Caco-2 (cell line): ENCODE results near the gene LRMDA. TPM values are rescaled to one million over a fixed set of nuclear protein-coding genes. Genes with fewer than 3 reads are reported as not detected.

Experiments
- BruUV-seq: library from RNA; stranded (reverse); fragments of 400-500 nt; replicated peaks from 2 replicates; lab custom pipeline; 2021; lab: Mats Ljungman, UMichigan
- CTCF ChIA-PET: fragments of 300-600 bp; sonication (Branson Sonifier 250); formaldehyde crosslinking; loops from one replicate; lab custom pipeline; 2022; ENCODE audit warnings: antibody characterized with exemption; lab: Charles Lee
- POLR2A ChIA-PET: fragments of 300-600 bp; sonication (Branson Sonifier 250); formaldehyde crosslinking; loops from one replicate; lab custom pipeline; 2022; ENCODE audit warnings: antibody characterized with exemption; lab: Charles Lee
- DNase-seq, 2 experiments: peaks; one replicate each; pipeline versions ENCODE4 v3.0.0 to v3.0.0-alpha.2; 2020 to 2022
- H3K27me3 ChIP-seq: replicated peaks from 2 replicates; pipeline ENCODE4 v1.6.0; 2011; ENCODE audit warnings: low read length; ENCODE audit not compliant: control insufficient read depth, insufficient read depth
- H3K36me3 ChIP-seq: 2 replicates; pipeline ENCODE4 v1.5.1; 2011; ENCODE audit warnings: low read length; ENCODE audit not compliant: control insufficient read depth, insufficient read depth
- H3K4me1 ChIP-seq: fragments of 250-450 bp; sonication (Bioruptor Pico); 2 replicates; pipeline ENCODE4 v1.5.1; 2020; ENCODE audit warnings: mild to moderate bottlenecking
- H3K4me3 ChIP-seq: 2 replicates; pipeline ENCODE4 v1.5.1; 2011; ENCODE audit warnings: low read depth, mild to moderate bottlenecking, control low read depth, low read length
- H3K9me3 ChIP-seq: fragments of 250-450 bp; sonication (Bioruptor Pico); 2 replicates; pipeline ENCODE4 v1.5.1; 2020; ENCODE audit warnings: mild to moderate bottlenecking, moderate library complexity
- H3K27ac Mint-ChIP-seq: one replicate; pipeline ENCODE4 v1.8.0; 2022; ENCODE audit warnings: mixed read lengths; ENCODE audit not compliant: unreplicated experiment
- H3K27me3 Mint-ChIP-seq: one replicate; pipeline ENCODE4 v1.8.0; 2022; ENCODE audit warnings: mixed read lengths; ENCODE audit not compliant: insufficient read depth, unreplicated experiment
- H3K36me3 Mint-ChIP-seq: one replicate; pipeline ENCODE4 v1.8.0; 2022; ENCODE audit warnings: mild to moderate bottlenecking, mixed read lengths; ENCODE audit not compliant: insufficient read depth, unreplicated experiment
- H3K4me1 Mint-ChIP-seq: one replicate; pipeline ENCODE4 v1.8.0; 2022; ENCODE audit warnings: low read depth, mixed read lengths; ENCODE audit not compliant: unreplicated experiment
- H3K4me3 Mint-ChIP-seq: one replicate; pipeline ENCODE4 v1.8.0; 2022; ENCODE audit warnings: mild to moderate bottlenecking, moderate library complexity, mixed read lengths; ENCODE audit not compliant: unreplicated experiment
- H3K9me3 Mint-ChIP-seq: one replicate; pipeline ENCODE4 v1.8.0; 2022; ENCODE audit warnings: mixed read lengths; ENCODE audit not compliant: unreplicated experiment
- intact Hi-C: fragments of 100-400 bp; cut with micrococcal nuclease; formaldehyde crosslinking; loops from one replicate; pipeline ENCODE4 v1.10.0; 2022; ENCODE audit not compliant: unreplicated experiment
- total RNA-seq: library from RNA; stranded (reverse); gene quantifications from 2 replicates; pipeline ENCODE4 v1.2.3, GENCODE V29; 2022
- TF ChIP-seq, protein P1 (sequence below), 2 experiments: fragments of 200-600 bp in 1 of 2; IDR thresholded peaks; 1 replicate in 1 of 2; 2 replicates in 1 of 2; pipeline versions ENCODE4 v1.5.1 to v1.8.0; 2011 to 2022; ENCODE audit warnings: antibody characterized with exemption in 1 of 2, control low read depth in 1 of 2, inconsistent platforms in 1 of 2, low read depth in 1 of 2, low read length in 1 of 2, mild to moderate bottlenecking in 1 of 2, moderate library complexity in 1 of 2; ENCODE audit not compliant: insufficient read depth in 1 of 2, severe bottlenecking in 1 of 2, unreplicated experiment in 1 of 2

Gene LRMDA
- total RNA-seq, 1 experiment from 2014 or later, result 18.5 TPM

- intact Hi-C loops, result no loop called here
- peaks cover 2% of the 10 kb centered on the region; the same call in 1 of the 2 replicates for H3K36me3 ChIP-seq
- TF ChIP-seq, protein P1, sequence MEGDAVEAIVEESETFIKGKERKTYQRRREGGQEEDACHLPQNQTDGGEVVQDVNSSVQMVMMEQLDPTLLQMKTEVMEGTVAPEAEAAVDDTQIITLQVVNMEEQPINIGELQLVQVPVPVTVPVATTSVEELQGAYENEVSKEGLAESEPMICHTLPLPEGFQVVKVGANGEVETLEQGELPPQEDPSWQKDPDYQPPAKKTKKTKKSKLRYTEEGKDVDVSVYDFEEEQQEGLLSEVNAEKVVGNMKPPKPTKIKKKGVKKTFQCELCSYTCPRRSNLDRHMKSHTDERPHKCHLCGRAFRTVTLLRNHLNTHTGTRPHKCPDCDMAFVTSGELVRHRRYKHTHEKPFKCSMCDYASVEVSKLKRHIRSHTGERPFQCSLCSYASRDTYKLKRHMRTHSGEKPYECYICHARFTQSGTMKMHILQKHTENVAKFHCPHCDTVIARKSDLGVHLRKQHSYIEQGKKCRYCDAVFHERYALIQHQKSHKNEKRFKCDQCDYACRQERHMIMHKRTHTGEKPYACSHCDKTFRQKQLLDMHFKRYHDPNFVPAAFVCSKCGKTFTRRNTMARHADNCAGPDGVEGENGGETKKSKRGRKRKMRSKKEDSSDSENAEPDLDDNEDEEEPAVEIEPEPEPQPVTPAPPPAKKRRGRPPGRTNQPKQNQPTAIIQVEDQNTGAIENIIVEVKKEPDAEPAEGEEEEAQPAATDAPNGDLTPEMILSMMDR (IDR thresholded peaks at IDR 0.05; ENCODE audit: insufficient read depth in 1 of 2, low read depth in 1 of 2, low read length in 1 of 2, severe bottlenecking in 1 of 2, unreplicated experiment in 1 of 2), result no peak
- H3K4me3 ChIP-seq, result no peak overlapping the region
- H3K4me1 ChIP-seq, result peaks cover 33% of the 10 kb centered on the region
- no peaks in the 10 kb centered on the region for H3K27me3 ChIP-seq
- no peak overlapping the region for H3K4me3 Mint-ChIP-seq
- CTCF ChIA-PET, result no interaction called here
- no peaks in the 10 kb centered on the region for H3K9me3 ChIP-seq
- BruUV-seq, result no TSS peak
- H3K27me3 Mint-ChIP-seq, result no peaks in the 10 kb centered on the region
- POLR2A ChIA-PET, result no interaction called here
- no peak for DNase-seq
- peaks cover 51% of the 10 kb centered on the region for H3K4me1 Mint-ChIP-seq
- H3K36me3 Mint-ChIP-seq, result peaks cover 5% of the 10 kb centered on the region
- H3K27ac Mint-ChIP-seq, result no peak overlapping the region
- peaks cover 11% of the 10 kb centered on the region for H3K9me3 Mint-ChIP-seq
Observed at GRCh38 chr10:76333796-76334195, 902.4 kb downstream of the LRMDA start.

GRCh38 chr10:76334255-76334654, 902.8 kb downstream of the LRMDA start:
- H3K36me3 Mint-ChIP-seq, result peaks cover 5% of the 10 kb centered on the region
- peak overlapping the region; percentile 11 for H3K27ac Mint-ChIP-seq
- intact Hi-C loops, result no loop called here
- H3K9me3 ChIP-seq, result no peaks in the 10 kb centered on the region
- ChIA-PET CTCF (no interaction called here), POLR2A (no interaction called here)
- DNase-seq, result no peak
- peaks cover 32% of the 10 kb centered on the region for H3K4me1 ChIP-seq
- TF ChIP-seq, protein P1 (IDR thresholded peaks at IDR 0.05; ENCODE audit: insufficient read depth in 1 of 2, low read depth in 1 of 2, low read length in 1 of 2, severe bottlenecking in 1 of 2, unreplicated experiment in 1 of 2), result no peak
- H3K4me3 Mint-ChIP-seq, result no peak overlapping the region
- BruUV-seq, result no TSS peak
- peaks cover 2% of the 10 kb centered on the region; the same call in 1 of the 2 replicates for H3K36me3 ChIP-seq
- no peaks in the 10 kb centered on the region for H3K27me3 ChIP-seq
- H3K4me3 ChIP-seq, result no peak overlapping the region
- H3K4me1 Mint-ChIP-seq, result peaks cover 51% of the 10 kb centered on the region
- H3K27me3 Mint-ChIP-seq, result no peaks in the 10 kb centered on the region
- peaks cover 11% of the 10 kb centered on the region for H3K9me3 Mint-ChIP-seq

- ChIA-PET CTCF (no interaction called here), POLR2A (interaction anchor here (0.6 kb wide), 1 partner anchor 337 kb away, joined by 3 read pairs; no protein-coding TSS in a partner anchor)
- no peaks in the 10 kb centered on the region for H3K9me3 ChIP-seq
- no TSS peak for BruUV-seq
- Mint-ChIP-seq H3K27me3 (no peaks in the 10 kb centered on the region), H3K9me3 (peaks cover 11% of the 10 kb centered on the region), H3K27ac (peak overlapping the region; percentile 69), H3K4me1 (peaks cover 46% of the 10 kb centered on the region), H3K36me3 (peaks cover 5% of the 10 kb centered on the region), H3K4me3 (peak overlapping the region; percentile 19)
- no peak overlapping the region for H3K4me3 ChIP-seq
- H3K27me3 ChIP-seq, result no peaks in the 10 kb centered on the region
- peaks cover 2% of the 10 kb centered on the region; the same call in 1 of the 2 replicates for H3K36me3 ChIP-seq
- H3K4me1 ChIP-seq, result peaks cover 28% of the 10 kb centered on the region
- intact Hi-C loops, result no loop called here
- TF ChIP-seq, protein P1 (IDR thresholded peaks at IDR 0.05; ENCODE audit: insufficient read depth in 1 of 2, low read depth in 1 of 2, low read length in 1 of 2, severe bottlenecking in 1 of 2, unreplicated experiment in 1 of 2), result no peak
- DNase-seq, result peak; percentile 46 to 52
Observed at GRCh38 chr10:76336213-76336963, 905.0 kb downstream of the LRMDA start.
